GM12878 (cell line): ENCODE data around the gene SLC36A1. TPM values are rescaled to one million over a fixed set of nuclear protein-coding genes. Genes with fewer than 3 reads are reported as not detected.

Experiments used
- ATAC-seq: fragments of 200-7000 bp; cut with Tn5 transposase; 3 replicates; pipeline ENCODE4 v1.9.1; 2020; ENCODE audit warnings: mild to moderate bottlenecking, moderate library complexity
- BruUV-seq: library from RNA; stranded (reverse); fragments of 400-500 nt; replicated peaks from 2 replicates; lab custom pipeline; 2021; lab: Mats Ljungman, UMichigan
- CTCF ChIA-PET: fragments of 300-600 bp; sonication (Branson Sonifier 250); formaldehyde crosslinking; extraction: SDS; loops from one replicate; lab custom pipeline; 2021; ENCODE audit warnings: inconsistent platforms; lab: Yijun Ruan, JAX
- POLR2A ChIA-PET: fragments of 350-600 bp; formaldehyde crosslinking; extraction: SDS; loops from one replicate; lab custom pipeline; 2021; ENCODE audit warnings: inconsistent platforms; lab: Charles Lee
- RAD21 ChIA-PET: fragments of 300-600 bp; sonication (Branson Sonifier 250); formaldehyde crosslinking; loops from one replicate; lab custom pipeline; 2023; ENCODE audit warnings: antibody characterized with exemption; ENCODE audit not compliant: unreplicated experiment; lab: Charles Lee
- SMC1A ChIA-PET: fragments of 300-600 bp; sonication (Branson Sonifier 250); formaldehyde crosslinking; loops from one replicate; lab custom pipeline; 2023; ENCODE audit not compliant: unreplicated experiment, uncharacterized antibody; lab: Charles Lee
- DNase-seq: peaks from one replicate; pipeline ENCODE4 v3.0.0-alpha.2; 2011; ENCODE audit warnings: low read depth, low spot score
- FAIRE-seq: peaks from 3 replicates; lab custom pipeline; 2011; peaks lifted over from hg19 to GRCh38; lab: Jason Lieb, UNC
- H2AFZ ChIP-seq: 2 replicates; pipeline ENCODE4 v1.6.0; 2011; ENCODE audit warnings: low read depth, low read length, control low read depth; ENCODE audit not compliant: control insufficient read depth
- H3K27ac ChIP-seq: 2 replicates; pipeline ENCODE4 v1.5.1; 2011; ENCODE audit warnings: control low read depth; ENCODE audit not compliant: control insufficient read depth, insufficient read depth
- H3K27me3 ChIP-seq, 2 experiments: replicated peaks in 1 of 2; 2 replicates each; pipeline versions ENCODE4 v1.6.0 to v1.6.1; 2011; ENCODE audit warnings: low read length in 1 of 2; ENCODE audit not compliant: control insufficient read depth in 2 of 2, insufficient read depth in 2 of 2
- H3K36me3 ChIP-seq, 2 experiments: 2 replicates each; pipeline ENCODE4 v1.5.1; 2011; ENCODE audit warnings: low read length in 1 of 2; ENCODE audit not compliant: control insufficient read depth in 2 of 2, insufficient read depth in 2 of 2
- H3K4me1 ChIP-seq: 2 replicates; pipeline ENCODE4 v1.6.1; 2011; ENCODE audit warnings: mild to moderate bottlenecking, low read length, moderate library complexity, mixed read lengths; ENCODE audit not compliant: control insufficient read depth, insufficient read depth
- H3K4me2 ChIP-seq: 2 replicates; pipeline ENCODE4 v1.6.0; 2011; ENCODE audit warnings: control low read depth; ENCODE audit not compliant: control insufficient read depth, insufficient read depth
- H3K4me3 ChIP-seq: fragments of 200-600 bp; sonication (generic); 2 replicates; pipeline ENCODE4 v1.5.1; 2016
- H3K79me2 ChIP-seq: 2 replicates; pipeline ENCODE4 v1.6.0; 2011; ENCODE audit warnings: low read length; ENCODE audit not compliant: control insufficient read depth, insufficient read depth
- H3K9ac ChIP-seq: 2 replicates; pipeline ENCODE4 v1.8.0; 2011; ENCODE audit warnings: low read length, control low read depth, mixed read lengths; ENCODE audit not compliant: control insufficient read depth, insufficient read depth
- H3K9me3 ChIP-seq: replicated peaks from 3 replicates; pipeline ENCODE4 v1.5.1; 2011; ENCODE audit warnings: mild to moderate bottlenecking, low read length; ENCODE audit not compliant: control insufficient read depth, insufficient read depth
- H4K20me1 ChIP-seq: 2 replicates; pipeline ENCODE4 v1.6.0; 2011; ENCODE audit not compliant: control insufficient read depth, insufficient read depth
- CHD1 ChIP-seq: IDR thresholded peaks from 2 replicates; pipeline ENCODE4 v1.6.1; 2012; ENCODE audit warnings: low read depth, low read length, improper control_type of control experiment
- ETV6 ChIP-seq, 2 experiments: fragments of 450-650 bp in 1 of 2; IDR thresholded peaks in 1 of 2; conservative IDR thresholded peaks in 1 of 2; 2 replicates each; pipeline ENCODE4 v1.6.1; 2014; ENCODE audit warnings: antibody characterized with exemption in 1 of 2, borderline replicate concordance in 1 of 2, low read depth in 1 of 2, mild to moderate bottlenecking in 1 of 2, moderate library complexity in 1 of 2
- GABPA ChIP-seq: IDR thresholded peaks from 2 replicates; pipeline ENCODE4 v1.6.1; 2014; ENCODE audit warnings: antibody characterized with exemption, low read depth, mild to moderate bottlenecking, inconsistent platforms
- RFX5 ChIP-seq: IDR thresholded peaks from 2 replicates; pipeline ENCODE4 v1.6.1; 2011; ENCODE audit warnings: low read depth, low read length, improper control_type of control experiment
- SPI1 ChIP-seq: IDR thresholded peaks from 2 replicates; pipeline ENCODE4 v1.6.1; 2011; ENCODE audit warnings: low read depth, mild to moderate bottlenecking, low read length, moderate library complexity, borderline replicate concordance; ENCODE audit not compliant: insufficient read depth
- SREBF1 ChIP-seq: IDR thresholded peaks from 2 replicates; pipeline ENCODE4 v1.6.1; 2012; ENCODE audit warnings: mild to moderate bottlenecking, low read length
- TAF1 ChIP-seq: IDR thresholded peaks from 2 replicates; pipeline ENCODE4 v1.6.1; 2011; ENCODE audit warnings: mild to moderate bottlenecking, low read depth, low read length, borderline replicate concordance
- WGBS: methylation state at CpG from one replicate; pipeline ENCODE4 v1.1.6; 2016; ENCODE audit warnings: low lambda C conversion rate; ENCODE audit not compliant: insufficient replicate concordance, insufficient coverage; ENCODE audit errors: missing lambda C conversion rate; 5-methylcytosine and 5-hydroxymethylcytosine counted together
- in situ Hi-C: fragments of 300-500 bp; cut with MboI; formaldehyde crosslinking; loops from 9 replicates; pipeline ENCODE4 v1.14.3; 2018; ENCODE audit warnings: mixed read lengths
- intact Hi-C: fragments of 100-400 bp; cut with micrococcal nuclease; formaldehyde crosslinking; loops from one replicate; pipeline ENCODE4 v1.14.2; 2022; ENCODE audit not compliant: unreplicated experiment
- polyA plus RNA-seq, 11 experiments: library from polyadenylated mRNA; depleted of rRNA in 4 of 11; unstranded in 6 of 11; stranded (reverse) in 5 of 11; fragments of >200 nt; fragmentation: Nextera tagmentation in 4 of 11; fragmentation: Illumina TruSeq in 1 of 11; extraction: Ambion mirVana in 4 of 11; extraction: Trizol in 1 of 11; gene quantifications; 1 replicate in 1 of 11; 2 replicates in 10 of 11; pipeline versions ENCODE4 v1.2.1 to v1.2.3, GENCODE V29; 2011 to 2016; ENCODE audit warnings: inconsistent platforms in 2 of 11, missing spikeins in 2 of 11, low read depth in 1 of 11
- total RNA-seq, 4 experiments: library from RNA; depleted of rRNA in 3 of 4; stranded (reverse); fragments of >200 nt in 3 of 4; fragmentation: Illumina TruSeq in 1 of 4; extraction: Trizol in 1 of 4; gene quantifications; 2 replicates each; pipeline versions ENCODE4 v1.2.1 to v1.2.3, GENCODE V29; 2013 to 2021
- TF ChIP-seq, protein P1 (sequence below): IDR thresholded peaks from 2 replicates; pipeline ENCODE4 v1.6.1; 2012; ENCODE audit warnings: low read depth, low read length, improper control_type of control experiment
- TF ChIP-seq, protein P2 (sequence below): fragments of 450-650 bp; IDR thresholded peaks from 2 replicates; pipeline ENCODE4 v1.6.1; 2014; ENCODE audit warnings: mild to moderate bottlenecking
- TF ChIP-seq, protein P3 (sequence below): IDR thresholded peaks from 2 replicates; pipeline ENCODE4 v1.6.1; 2011; ENCODE audit warnings: low read depth, low read length, improper control_type of control experiment, borderline replicate concordance
- TF ChIP-seq, protein P4 (sequence below): fragments of 450-650 bp; IDR thresholded peaks from 2 replicates; pipeline ENCODE4 v1.6.1; 2018; ENCODE audit warnings: borderline replicate concordance, mild to moderate bottlenecking; ENCODE audit not compliant: partially characterized antibody
- TF ChIP-seq, protein P5 (sequence below): fragments of 450-650 bp; IDR thresholded peaks from 2 replicates; pipeline ENCODE4 v1.6.1; 2017; ENCODE audit warnings: mild to moderate bottlenecking, moderate library complexity

The SLC36A1 gene
- total and polyA plus RNA-seq, 10 of the 15 experiments (the other 5 are each of a cell fraction or from before 2014, with no cell fraction given), result 0.50 to 8.2 (median 3.5) TPM

DNA sequence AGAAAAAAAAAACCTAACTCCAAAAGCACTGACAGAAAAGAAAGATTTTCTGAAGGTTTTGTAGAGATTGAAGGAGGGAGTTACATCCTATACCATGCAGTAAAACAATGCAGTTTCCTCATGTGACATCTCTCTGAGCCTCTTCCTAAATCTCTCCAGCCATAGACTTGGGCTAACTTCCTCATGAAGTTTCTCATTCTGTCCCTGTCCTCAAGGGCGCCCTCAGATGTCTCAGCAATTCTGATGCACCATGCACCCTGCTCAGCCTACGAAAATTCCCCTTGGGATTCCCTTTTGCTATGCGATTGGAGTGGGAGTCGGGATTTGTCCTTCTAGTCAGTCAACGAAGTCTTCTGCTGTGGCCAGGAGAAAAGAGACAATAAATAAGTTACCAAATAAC lies 74.8 kb downstream of the SLC36A1 start:
- Histone ChIP-seq H3K4me2 (no peak overlapping the region), H3K79me2 (no peaks in the 10 kb centered on the region), H3K27ac (no peak overlapping the region), H3K9ac (no peak overlapping the region), H3K4me3 (no peak overlapping the region), H3K27me3 (no peaks in the 10 kb centered on the region), H4K20me1 (no peaks in the 10 kb centered on the region), H2AFZ (no peak overlapping the region), H3K9me3 (no peaks in the 10 kb centered on the region), H3K4me1 (no peaks in the 10 kb centered on the region), H3K36me3 (no peaks in the 10 kb centered on the region)
- DNase-seq (no peak), FAIRE-seq (no peak), ATAC-seq (no peak)
- SMC1A ChIA-PET, result interaction anchor here (0.8 to 6.6 kb wide), 4 partner anchors 13 to 174 kb away, joined by 3 to 69 read pairs (median 12); partner anchors contain the start of gene SLC36A1
- in situ Hi-C loops, result no loop called here
- intact Hi-C loops, result no loop called here
- 43% methylated on average over 5 of the region's 5 CpGs for WGBS
- RAD21 ChIA-PET, result interaction anchor here (3.5 kb wide), 1 partner anchor 130 kb away, joined by 48 read pairs; no protein-coding TSS in a partner anchor
- POLR2A ChIA-PET, result interaction anchor here (1.1 kb wide), 1 partner anchor 130 kb away, joined by 3 read pairs; no protein-coding TSS in a partner anchor
- CTCF ChIA-PET, result interaction anchor here (1.6 to 2.3 kb wide), 3 partner anchors 97 to 249 kb away, joined by 3 to 25 read pairs (median 7); partner anchors contain the start of gene G3BP1
- no TSS peak for BruUV-seq
- TF ChIP-seq SREBF1, result no peak
- no peak for TF ChIP-seq RFX5
- TF ChIP-seq, protein P1, sequence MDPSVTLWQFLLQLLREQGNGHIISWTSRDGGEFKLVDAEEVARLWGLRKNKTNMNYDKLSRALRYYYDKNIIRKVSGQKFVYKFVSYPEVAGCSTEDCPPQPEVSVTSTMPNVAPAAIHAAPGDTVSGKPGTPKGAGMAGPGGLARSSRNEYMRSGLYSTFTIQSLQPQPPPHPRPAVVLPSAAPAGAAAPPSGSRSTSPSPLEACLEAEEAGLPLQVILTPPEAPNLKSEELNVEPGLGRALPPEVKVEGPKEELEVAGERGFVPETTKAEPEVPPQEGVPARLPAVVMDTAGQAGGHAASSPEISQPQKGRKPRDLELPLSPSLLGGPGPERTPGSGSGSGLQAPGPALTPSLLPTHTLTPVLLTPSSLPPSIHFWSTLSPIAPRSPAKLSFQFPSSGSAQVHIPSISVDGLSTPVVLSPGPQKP, result no peak
- TF ChIP-seq, protein P2, sequence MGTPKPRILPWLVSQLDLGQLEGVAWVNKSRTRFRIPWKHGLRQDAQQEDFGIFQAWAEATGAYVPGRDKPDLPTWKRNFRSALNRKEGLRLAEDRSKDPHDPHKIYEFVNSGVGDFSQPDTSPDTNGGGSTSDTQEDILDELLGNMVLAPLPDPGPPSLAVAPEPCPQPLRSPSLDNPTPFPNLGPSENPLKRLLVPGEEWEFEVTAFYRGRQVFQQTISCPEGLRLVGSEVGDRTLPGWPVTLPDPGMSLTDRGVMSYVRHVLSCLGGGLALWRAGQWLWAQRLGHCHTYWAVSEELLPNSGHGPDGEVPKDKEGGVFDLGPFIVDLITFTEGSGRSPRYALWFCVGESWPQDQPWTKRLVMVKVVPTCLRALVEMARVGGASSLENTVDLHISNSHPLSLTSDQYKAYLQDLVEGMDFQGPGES, result no peak
- TF ChIP-seq GABPA, result no peak
- TF ChIP-seq, protein P3, sequence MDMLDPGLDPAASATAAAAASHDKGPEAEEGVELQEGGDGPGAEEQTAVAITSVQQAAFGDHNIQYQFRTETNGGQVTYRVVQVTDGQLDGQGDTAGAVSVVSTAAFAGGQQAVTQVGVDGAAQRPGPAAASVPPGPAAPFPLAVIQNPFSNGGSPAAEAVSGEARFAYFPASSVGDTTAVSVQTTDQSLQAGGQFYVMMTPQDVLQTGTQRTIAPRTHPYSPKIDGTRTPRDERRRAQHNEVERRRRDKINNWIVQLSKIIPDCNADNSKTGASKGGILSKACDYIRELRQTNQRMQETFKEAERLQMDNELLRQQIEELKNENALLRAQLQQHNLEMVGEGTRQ, result no peak
- TF ChIP-seq, protein P4, sequence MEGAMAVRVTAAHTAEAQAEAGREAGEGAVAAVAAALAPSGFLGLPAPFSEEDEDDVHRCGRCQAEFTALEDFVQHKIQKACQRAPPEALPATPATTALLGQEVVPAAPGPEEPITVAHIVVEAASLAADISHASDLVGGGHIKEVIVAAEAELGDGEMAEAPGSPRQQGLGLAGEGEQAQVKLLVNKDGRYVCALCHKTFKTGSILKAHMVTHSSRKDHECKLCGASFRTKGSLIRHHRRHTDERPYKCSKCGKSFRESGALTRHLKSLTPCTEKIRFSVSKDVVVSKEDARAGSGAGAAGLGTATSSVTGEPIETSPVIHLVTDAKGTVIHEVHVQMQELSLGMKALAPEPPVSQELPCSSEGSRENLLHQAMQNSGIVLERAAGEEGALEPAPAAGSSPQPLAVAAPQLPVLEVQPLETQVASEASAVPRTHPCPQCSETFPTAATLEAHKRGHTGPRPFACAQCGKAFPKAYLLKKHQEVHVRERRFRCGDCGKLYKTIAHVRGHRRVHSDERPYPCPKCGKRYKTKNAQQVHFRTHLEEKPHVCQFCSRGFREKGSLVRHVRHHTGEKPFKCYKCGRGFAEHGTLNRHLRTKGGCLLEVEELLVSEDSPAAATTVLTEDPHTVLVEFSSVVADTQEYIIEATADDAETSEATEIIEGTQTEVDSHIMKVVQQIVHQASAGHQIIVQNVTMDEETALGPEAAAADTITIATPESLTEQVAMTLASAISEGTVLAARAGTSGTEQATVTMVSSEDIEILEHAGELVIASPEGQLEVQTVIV, result no peak
- TF ChIP-seq SPI1, result no peak
- TF ChIP-seq, protein P5, sequence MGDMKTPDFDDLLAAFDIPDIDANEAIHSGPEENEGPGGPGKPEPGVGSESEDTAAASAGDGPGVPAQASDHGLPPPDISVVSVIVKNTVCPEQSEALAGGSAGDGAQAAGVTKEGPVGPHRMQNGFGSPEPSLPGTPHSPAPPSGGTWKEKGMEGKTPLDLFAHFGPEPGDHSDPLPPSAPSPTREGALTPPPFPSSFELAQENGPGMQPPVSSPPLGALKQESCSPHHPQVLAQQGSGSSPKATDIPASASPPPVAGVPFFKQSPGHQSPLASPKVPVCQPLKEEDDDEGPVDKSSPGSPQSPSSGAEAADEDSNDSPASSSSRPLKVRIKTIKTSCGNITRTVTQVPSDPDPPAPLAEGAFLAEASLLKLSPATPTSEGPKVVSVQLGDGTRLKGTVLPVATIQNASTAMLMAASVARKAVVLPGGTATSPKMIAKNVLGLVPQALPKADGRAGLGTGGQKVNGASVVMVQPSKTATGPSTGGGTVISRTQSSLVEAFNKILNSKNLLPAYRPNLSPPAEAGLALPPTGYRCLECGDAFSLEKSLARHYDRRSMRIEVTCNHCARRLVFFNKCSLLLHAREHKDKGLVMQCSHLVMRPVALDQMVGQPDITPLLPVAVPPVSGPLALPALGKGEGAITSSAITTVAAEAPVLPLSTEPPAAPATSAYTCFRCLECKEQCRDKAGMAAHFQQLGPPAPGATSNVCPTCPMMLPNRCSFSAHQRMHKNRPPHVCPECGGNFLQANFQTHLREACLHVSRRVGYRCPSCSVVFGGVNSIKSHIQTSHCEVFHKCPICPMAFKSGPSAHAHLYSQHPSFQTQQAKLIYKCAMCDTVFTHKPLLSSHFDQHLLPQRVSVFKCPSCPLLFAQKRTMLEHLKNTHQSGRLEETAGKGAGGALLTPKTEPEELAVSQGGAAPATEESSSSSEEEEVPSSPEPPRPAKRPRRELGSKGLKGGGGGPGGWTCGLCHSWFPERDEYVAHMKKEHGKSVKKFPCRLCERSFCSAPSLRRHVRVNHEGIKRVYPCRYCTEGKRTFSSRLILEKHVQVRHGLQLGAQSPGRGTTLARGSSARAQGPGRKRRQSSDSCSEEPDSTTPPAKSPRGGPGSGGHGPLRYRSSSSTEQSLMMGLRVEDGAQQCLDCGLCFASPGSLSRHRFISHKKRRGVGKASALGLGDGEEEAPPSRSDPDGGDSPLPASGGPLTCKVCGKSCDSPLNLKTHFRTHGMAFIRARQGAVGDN, result no peak
- no peak for TF ChIP-seq CHD1
- no peak for TF ChIP-seq TAF1
- no peak for TF ChIP-seq ETV6 (conservative IDR thresholded peaks at IDR 0.05 in 1 of 2, IDR thresholded peaks at IDR 0.05 in 1 of 2; ENCODE audit: borderline replicate concordance in 1 of 2, low read depth in 1 of 2)
